ENCODE measurements around the gene GPR89A.
A peak's percentile ranks its signal among the peaks of the same experiment; 100 is the strongest.
"Not testable (repeated sequence)": the region's sequence is repeated elsewhere in the genome, so short reads cannot be mapped to it uniquely, and the experiment has no call there.

Gene GPR89A

DNA sequence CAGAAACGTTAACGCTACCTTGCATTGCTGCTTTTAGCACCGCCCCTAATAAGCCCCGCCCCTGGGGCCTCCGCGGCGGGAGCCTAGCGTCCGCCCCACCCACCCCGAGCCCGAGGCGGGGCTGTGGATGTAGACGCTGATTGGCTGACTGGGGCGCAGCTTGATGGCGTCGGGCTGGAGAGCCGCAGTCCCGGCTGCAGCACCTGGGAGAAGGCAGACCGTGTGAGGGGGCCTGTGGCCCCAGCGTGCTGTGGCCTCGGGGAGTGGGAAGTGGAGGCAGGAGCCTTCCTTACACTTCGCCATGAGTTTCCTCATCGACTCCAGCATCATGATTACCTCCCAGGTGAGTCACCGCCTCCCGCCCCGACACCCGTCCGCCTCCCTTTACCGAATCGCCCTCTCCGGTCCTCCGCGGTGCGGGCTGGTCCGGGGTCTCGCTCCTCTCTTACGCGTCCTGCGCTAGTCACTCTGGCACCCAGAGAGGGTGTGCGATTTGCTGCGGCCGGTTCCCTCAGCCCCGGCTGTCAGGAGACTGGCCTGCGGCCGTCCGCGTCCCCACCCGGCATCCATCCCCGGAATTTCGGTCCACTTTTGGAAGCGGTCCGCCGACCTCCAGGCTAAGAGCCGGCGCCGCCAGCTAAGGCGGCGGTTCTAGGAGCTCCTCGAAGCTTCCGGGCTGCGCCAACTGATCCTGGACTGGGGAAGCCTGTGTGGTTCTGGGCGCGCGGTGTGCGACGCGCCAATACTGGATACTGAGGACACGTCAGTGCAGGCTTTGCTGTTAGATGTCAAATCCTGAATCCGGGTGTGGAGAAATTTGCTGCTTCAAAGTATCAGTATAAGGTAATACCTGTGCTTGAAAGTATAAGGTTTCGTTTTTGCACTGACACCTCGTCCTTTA lies at the start of gene GPR89A:
Gene GPR89A (plus strand): TSS at position 156 of the 901 bp plus-strand sequence. CDS start 146 bp downstream, at position 302.
- peak; percentile 96 for FAIRE-seq

GRCh38 chr1:145586820-145587219 lies 21.0 kb upstream of the GPR89A start:
- not testable (repeated sequence) for FAIRE-seq

- not testable (repeated sequence) for FAIRE-seq
Observed at GRCh38 chr1:145590806-145591205, 17.0 kb upstream of the GPR89A start.

DNA sequence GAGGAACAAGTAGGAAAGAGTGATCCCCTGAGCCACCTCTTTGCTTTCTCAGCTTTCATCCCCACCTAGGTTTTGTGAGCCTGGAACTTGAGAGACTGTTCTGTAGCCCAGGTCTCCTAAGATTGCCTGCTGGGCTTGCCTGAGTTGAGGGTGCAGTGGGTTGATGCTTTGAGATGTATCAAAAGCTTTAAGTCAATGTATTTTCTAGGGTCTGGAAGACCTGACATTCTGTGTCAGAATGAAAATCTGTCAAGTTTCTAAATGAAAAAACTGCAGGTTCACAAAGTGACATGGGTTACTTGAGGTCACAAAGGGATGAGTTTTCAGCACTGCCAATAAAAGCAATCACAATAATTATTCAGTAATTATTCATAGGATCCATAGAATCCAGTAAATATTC lies 15.4 kb upstream of the GPR89A start:
- FAIRE-seq = not testable (repeated sequence)

- FAIRE-seq = not testable (repeated sequence)
Observed at GRCh38 chr1:145595421-145595820, 12.4 kb upstream of the GPR89A start.

GRCh38 chr1:145596236-145596635 lies 11.6 kb upstream of the GPR89A start:
- not testable (repeated sequence) for FAIRE-seq

DNA sequence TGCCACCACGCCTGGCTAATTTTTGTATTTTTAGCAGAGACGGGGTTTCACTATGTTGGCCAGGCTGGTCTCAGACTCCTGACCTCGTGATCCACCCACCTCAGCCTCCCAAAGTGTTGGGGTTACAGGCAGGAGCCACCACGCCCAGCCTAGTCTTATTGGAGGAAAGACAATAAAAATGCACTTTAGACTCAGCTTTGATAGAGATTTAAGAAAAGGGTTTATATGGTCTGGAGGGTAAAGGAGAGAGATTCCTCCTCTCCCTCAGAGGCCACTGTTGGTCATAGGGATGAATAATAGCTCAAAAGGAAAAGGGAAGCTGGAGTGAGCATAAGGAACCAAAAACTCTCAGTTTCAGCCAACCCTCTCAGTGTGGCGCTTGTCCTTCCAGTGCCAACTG lies 8.4 kb upstream of the GPR89A start:
- not testable (repeated sequence) for FAIRE-seq

DNA sequence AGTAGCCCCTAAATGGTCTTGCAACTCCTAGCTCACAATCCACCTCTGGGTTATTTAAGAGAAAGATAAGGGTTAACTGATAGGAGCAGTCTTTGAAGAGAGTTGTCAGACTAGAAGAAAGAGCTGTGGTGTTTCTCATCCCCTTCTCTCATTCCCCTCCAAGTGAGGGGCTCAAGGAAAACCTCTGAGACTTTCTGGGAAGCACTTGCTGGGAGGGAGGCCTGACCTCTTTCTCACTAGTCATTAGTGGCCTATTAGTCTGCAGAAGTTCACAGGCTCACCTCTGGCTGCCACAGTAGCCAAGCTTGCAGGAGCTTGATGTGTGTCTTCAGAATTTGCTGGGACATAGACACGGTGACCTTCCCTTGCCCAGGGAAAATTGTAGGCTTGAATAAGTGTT lies 6.2 kb upstream of the GPR89A start:
- no peak for FAIRE-seq

DNA sequence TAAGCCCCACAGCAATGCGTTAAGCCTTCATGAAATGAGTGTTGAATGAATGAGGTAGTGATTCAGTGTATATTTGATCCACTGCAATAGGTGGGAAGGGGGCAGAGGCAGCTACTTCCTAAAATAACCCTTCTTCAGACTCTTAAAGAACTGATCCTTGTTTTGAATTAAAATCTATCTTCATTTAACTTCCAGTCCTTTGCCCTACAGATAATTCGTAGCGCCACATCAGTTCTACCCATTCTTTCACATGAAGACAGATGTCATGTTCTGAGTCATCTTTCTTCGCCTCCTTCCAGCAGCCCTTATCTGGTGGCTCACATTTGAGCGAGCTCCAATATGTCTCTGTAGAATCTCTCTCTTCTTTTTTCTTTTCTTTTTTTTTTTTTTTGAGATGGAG lies 948 bp upstream of the GPR89A start:
- not testable (repeated sequence) for FAIRE-seq

- not testable (repeated sequence) for FAIRE-seq
Observed at GRCh38 chr1:145607289-145607688, 499 bp upstream of the GPR89A start.

DNA sequence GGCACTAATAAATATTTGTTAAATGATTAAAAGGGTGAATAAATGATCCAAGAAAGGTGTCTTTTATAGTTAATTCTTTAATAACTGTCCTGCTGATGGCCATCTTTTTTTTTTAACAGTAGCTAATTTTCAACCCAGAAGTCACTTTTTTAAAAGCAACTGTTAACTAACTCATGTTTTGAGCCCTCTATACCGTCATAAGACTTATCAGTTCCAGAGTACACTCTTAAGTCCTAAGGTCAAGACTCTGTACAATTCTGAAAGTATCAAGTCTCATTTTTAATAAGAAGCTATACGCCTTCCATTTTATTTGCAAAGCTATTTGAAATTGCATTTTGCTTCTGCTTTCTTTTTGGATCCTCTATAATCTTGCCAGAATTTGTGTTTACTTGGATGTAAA lies 3.0 kb downstream of the GPR89A start:
- FAIRE-seq = not testable (repeated sequence)

GRCh38 chr1:145620073-145620472 lies 12.3 kb downstream of the GPR89A start:
- FAIRE-seq = not testable (repeated sequence)

DNA sequence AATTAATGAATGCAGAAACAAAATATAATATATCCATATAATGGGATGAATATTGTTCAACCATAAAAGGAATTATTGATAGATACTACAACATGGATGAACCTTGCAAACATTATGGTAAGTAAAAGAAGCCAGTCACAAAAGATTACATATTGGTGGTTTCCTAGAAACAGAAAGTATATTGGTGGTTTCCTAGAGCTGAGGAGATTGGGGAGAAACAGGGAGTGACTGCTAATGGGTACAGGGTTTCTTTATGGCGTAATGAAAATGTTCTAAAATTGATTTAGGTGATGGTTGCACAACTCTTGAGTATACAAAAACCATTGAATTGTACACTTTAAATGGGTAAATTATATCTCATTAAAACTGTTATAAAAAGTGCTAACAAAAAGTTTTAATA lies 14.4 kb downstream of the GPR89A start:
- not testable (repeated sequence) for FAIRE-seq

DNA sequence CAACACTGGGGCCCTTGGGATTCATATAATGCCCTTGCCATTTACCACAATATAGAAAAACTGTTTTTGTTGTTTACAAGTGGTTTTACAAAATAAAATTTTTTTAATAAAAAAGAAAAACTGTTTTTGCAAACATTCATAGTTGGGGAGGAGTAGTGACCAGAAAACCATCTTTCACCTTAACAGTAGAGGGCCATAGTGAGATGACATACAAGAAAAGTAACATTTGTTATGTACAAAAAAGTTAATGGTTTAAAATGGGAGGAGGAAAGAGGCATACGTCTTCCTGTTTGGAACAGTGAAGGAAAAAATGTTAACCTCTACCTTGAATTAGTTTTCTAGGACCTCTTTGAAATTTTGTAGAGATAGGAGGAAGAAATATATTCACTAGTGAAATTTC lies 28.4 kb downstream of the GPR89A start:
- FAIRE-seq = not testable (repeated sequence)

DNA sequence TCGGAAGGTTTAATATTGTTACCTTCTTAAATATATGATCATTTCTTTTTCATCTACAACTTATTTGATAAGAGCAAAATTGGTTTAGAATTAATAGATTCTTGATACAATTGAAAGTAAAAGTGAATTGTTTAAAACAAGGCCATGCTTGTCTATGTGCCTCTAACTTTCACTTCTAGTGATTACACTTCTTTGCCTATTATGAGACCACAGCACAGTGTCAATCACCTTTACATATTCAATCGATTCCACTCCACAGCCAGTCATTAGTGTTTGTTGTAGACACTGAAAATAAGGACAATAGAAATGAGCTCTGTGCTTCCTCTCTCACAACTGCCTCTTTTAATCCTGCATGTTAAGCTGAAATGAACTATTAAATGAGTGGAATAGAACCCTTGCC lies 34.1 kb downstream of the GPR89A start:
- FAIRE-seq = not testable (repeated sequence)

GRCh38 chr1:145643990-145644389 lies 36.2 kb downstream of the GPR89A start:
- FAIRE-seq = not testable (repeated sequence)

DNA sequence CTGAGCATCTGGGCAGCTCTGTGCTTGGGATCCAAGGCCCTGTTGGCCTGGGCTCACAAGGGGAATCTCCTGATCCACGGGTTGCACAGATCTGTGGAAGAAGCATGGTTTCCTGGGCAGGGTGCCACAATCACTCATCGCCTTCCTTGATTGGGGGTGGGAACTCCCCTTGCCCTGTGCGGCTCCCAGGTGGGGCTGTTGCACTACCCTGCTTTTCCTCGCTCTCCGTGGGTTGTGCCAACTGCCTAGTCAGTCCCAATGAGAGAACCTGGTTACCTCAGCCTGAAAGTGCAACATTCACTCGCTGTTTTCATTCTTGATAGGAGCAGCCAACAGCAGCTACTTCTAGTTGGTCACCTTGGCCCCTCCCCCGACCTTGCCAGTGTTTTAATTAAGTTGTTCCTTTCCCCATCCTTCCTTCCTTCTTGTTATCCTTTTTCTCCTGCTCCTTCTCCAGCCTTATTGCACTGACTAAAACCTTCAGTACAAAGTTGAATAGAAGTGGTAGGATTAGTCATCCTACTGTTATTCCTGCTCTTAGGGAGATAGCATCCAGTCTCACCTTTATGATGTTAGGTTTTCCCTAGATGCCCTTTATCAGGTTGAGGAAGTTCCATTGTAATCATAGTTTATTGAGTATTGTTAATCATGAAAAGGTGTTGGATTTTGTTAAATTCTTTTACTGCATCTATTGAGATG lies 48.6 kb downstream of the GPR89A start:
- not testable (repeated sequence) for FAIRE-seq

- not testable (repeated sequence) for FAIRE-seq
Observed at GRCh38 chr1:145662502-145662901, 54.7 kb downstream of the GPR89A start.

DNA sequence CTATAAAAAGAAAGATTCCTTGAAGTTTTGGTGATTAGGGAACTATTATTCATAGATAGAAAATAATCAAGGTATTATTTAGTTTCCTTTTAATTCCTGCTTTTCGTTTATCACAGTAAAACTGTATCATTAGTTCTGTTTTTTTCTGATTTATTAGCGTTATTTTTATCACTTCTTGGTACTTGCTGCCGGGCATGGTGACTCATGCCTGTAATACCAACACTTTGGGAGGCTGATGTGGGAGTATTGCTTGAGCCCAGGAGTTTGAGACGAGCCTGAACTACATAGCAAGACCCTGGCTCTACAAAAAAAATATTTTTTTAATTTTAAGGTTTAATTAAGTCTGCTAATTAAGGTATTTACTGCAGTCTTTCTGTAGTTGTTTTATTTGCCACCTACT lies 57.2 kb downstream of the GPR89A start:
- not testable (repeated sequence) for FAIRE-seq

GRCh38 chr1:145670995-145671745 lies 63.4 kb downstream of the GPR89A start:
- FAIRE-seq = not testable (repeated sequence)

DNA sequence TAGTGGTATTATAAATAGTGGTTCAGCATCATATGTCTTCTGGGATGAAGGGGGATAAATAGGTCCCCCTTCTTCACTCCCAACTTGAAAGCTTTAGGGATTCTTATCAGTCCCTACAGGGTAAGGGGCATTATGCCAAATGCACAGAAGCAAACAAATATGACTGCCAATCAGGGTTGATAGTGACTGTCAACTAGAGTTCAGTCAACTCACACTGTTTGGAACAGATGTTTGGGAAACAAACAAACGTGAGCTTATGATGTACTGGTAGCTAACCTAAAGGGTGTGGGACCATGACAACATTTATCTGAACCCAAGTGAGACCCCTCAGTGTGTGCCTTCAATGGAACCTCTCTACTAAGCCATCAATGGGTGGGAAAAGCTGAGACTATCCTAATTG lies 65.4 kb downstream of the GPR89A start:
- not testable (repeated sequence) for FAIRE-seq

- FAIRE-seq = not testable (repeated sequence)
Observed at GRCh38 chr1:145684858-145685257, 77.1 kb downstream of the GPR89A start.

GRCh38 chr1:145686078-145686477 lies 78.3 kb downstream of the GPR89A start:
- not testable (repeated sequence) for FAIRE-seq

Measured in A204.1 (cell line).